Regular cardiac myocyte (primary cell): ENCODE measurements around the gene NCLN. TPM values are rescaled to one million over a fixed set of nuclear protein-coding genes. Genes with fewer than 3 reads are reported as not detected.

ENCODE experiments used
- total RNA-seq: library from RNA; depleted of rRNA; stranded (reverse); fragments of >200 nt; gene quantifications from 2 replicates; pipeline ENCODE4 v1.2.3, GENCODE V29; 2014

NCLN gene, protein sequence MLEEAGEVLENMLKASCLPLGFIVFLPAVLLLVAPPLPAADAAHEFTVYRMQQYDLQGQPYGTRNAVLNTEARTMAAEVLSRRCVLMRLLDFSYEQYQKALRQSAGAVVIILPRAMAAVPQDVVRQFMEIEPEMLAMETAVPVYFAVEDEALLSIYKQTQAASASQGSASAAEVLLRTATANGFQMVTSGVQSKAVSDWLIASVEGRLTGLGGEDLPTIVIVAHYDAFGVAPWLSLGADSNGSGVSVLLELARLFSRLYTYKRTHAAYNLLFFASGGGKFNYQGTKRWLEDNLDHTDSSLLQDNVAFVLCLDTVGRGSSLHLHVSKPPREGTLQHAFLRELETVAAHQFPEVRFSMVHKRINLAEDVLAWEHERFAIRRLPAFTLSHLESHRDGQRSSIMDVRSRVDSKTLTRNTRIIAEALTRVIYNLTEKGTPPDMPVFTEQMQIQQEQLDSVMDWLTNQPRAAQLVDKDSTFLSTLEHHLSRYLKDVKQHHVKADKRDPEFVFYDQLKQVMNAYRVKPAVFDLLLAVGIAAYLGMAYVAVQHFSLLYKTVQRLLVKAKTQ
- total RNA-seq, result 32.1 and 76.9 TPM in 2 replicates

DNA sequence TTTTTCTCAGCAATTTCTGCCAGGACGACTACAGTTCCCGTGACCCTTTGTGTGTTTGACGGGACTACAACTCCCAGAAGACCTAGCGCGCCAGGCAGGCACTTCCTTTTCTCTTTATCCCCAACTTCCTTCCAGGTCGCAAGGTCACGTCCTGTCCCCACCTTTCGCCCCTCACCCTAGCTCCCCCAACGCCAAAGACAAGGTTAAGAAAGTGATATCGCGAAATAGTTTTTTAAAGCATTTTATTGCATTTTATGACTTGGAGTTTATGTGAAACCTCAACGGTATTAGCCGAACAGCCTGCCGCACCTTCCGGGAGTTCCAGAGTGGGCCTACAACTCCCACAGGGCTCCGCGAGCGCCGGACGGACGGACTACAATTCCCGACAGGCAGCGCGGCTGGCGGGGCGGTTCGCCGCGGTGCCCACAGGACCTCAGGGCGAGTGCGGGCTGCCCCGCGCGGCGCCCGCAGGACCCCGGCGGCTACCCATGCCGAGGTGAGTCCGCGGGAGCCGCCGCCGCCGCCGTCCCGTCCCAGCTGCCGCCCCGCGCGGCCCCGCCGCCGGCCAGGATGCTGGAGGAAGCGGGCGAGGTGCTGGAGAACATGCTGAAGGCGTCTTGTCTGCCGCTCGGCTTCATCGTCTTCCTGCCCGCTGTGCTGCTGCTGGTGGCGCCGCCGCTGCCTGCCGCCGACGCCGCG lies at the start of gene NCLN:
Gene NCLN, plus strand, starts transcription at position 470 of the 699 bp plus-strand sequence. Its CDS starts 101 bp downstream, at position 571.

DNA sequence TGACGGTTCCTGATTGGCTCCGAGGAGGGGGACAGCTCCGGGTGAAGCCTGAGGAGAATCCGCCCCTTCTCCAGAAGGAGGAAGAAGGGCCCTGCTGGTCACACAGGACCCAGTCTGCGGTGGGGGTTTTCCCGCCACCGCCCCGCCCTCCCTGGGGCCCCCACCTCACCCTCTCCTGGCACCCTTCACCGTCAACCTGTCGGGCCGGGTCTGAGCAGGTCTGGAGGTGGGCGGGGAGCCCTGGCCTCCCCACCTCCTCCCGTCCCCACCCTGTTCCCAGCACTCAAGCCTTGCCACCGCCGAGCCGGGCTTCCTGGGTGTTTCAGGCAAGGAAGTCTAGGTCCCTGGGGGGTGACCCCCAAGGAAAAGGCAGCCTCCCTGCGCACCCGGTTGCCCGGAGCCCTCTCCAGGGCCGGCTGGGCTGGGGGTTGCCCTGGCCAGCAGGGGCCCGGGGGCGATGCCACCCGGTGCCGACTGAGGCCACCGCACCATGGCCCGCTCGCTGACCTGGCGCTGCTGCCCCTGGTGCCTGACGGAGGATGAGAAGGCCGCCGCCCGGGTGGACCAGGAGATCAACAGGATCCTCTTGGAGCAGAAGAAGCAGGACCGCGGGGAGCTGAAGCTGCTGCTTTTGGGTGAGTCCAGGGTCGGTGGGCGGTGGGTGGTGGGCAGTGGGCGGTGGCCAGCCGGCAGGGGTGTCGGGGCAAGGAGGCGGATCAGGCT lies 49.6 kb upstream of the NCLN start, which contains the start of gene GNA15:
Gene GNA15, plus strand, starts transcription at position 73 of the 723 bp plus-strand sequence. Its CDS starts 418 bp downstream, at position 491.

DNA sequence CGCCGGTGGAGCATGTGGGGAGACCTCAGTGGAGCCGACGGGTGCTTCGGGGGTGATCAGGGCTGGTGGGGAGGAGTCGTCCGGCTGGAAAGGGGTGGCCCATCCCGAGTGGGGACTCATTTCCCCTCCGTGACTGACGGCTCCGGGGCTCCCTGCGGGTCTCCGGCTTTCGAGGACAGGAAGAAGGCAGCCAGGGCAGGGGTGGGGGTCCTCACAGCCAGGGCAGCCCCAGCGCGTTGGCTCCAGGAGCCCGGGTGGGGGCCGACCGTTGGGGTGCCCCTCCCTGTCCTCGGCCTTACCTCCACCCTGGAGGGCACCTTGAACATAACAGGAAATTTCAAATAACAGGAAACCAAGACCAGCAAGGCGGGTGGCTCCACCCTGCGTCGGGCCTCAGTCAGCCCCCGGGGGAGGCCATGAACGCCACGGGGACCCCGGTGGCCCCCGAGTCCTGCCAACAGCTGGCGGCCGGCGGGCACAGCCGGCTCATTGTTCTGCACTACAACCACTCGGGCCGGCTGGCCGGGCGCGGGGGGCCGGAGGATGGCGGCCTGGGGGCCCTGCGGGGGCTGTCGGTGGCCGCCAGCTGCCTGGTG lies 7.3 kb upstream of the NCLN start, which contains the start of gene S1PR4:
Gene S1PR4, plus strand, starts transcription at position 393 of the 596 bp plus-strand sequence. Its CDS starts 24 bp downstream, at position 417.

DNA sequence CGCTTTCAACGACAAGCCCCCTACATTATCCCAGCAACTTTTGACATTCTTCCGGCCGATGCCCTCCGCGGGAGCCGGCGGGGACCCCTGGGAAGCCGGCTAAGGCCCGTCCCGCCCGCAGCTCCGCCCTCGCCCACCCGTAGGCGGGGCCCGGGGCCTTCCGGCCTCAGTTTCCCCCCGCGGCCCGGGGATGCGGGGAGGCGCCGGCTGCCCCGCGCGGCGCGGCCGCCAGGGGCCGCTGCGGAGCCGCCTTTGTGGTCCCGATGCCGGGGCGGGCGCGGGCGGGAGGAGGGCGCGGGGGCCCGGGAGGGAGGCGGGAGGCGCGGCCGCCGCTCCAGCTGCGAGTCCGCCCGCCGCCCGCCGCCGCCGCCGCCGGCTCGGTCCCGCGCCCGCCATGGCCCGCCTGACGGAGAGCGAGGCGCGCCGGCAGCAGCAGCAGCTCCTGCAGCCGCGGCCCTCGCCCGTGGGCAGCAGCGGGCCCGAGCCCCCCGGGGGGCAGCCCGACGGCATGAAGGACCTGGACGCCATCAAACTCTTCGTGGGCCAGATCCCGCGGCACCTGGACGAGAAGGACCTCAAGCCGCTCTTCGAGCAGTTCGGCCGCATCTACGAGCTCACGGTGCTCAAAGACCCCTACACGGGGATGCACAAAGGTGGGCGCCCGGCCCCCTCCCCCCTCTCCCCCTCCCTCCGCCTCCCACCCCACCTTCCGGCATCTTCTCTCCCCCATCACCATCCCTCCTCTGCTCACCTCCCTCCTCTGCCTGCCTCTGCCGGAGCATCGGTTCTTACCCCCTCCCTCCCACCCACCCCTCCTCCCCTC lies 38.8 kb downstream of the NCLN start, which contains the start of gene CELF5:
Gene CELF5, plus strand, starts transcription at position 316 of the 823 bp plus-strand sequence. Its CDS starts 79 bp downstream, at position 395.

Other genes with a start within 250 kb of the NCLN start
- gene ZNF77, start 241.0 kb upstream of the NCLN start, total RNA-seq, result 2.3 and 4.2 TPM in 2 replicates
- gene TLE6, start 208.4 kb upstream of the NCLN start, total RNA-seq, result 0.77 and 1.7 TPM in 2 replicates
- 0.58 and 3.4 TPM in 2 replicates for gene TLE2, start 156.7 kb upstream of the NCLN start, total RNA-seq
- gene TLE5, start 123.4 kb upstream of the NCLN start, total RNA-seq, result 73.0 and 113 TPM in 2 replicates
- 68.8 and 112 TPM in 2 replicates for gene GNA11, start 91.6 kb upstream of the NCLN start, total RNA-seq
- under 0.01 TPM in 2 replicates for gene GNA15, start 49.9 kb upstream of the NCLN start, total RNA-seq
- gene S1PR4, start 7.2 kb upstream of the NCLN start, total RNA-seq, result not detected in 2 replicates
- gene CELF5, start 38.7 kb downstream of the NCLN start, total RNA-seq, result not detected in 2 replicates
- 21.7 and 31.8 TPM in 2 replicates for gene NFIC, start 180.7 kb downstream of the NCLN start, total RNA-seq